Natural killer cell treated with Interleukin-12 subunit alpha and Interleukin-12 subunit beta and Interleukin-15 and Interleukin-18, amount 100 ng/mL, for 72 hours (primary cell): Measurements from ENCODE around the gene CD27. TPM values are rescaled to one million over a fixed set of nuclear protein-coding genes. Genes with fewer than 3 reads are reported as not detected.

Source experiments
- ATAC-seq, 2 donors: fragments of 150-1000 bp; cut with Tn5 transposase in 1 of 2; sonication (Bioruptor Pico), chemical (Tn5 transposase) in 1 of 2; 2 replicates each; pipeline ENCODE4 v1.10.0; 2021
- DNase-seq: peaks from one replicate; pipeline ENCODE4 v3.0.0; 2022; ENCODE audit warnings: low spot score
- H3K27ac Mint-ChIP-seq, 2 donors: 1 replicate in 1 of 2; 2 replicates in 1 of 2; pipeline ENCODE4 v1.8.0; 2022; ENCODE audit warnings: mixed read lengths in 2 of 2, mild to moderate bottlenecking in 1 of 2, moderate library complexity in 1 of 2
- H3K27me3 Mint-ChIP-seq, 2 donors: 1 replicate in 1 of 2; 2 replicates in 1 of 2; pipeline ENCODE4 v1.8.0; 2022; ENCODE audit warnings: mixed read lengths in 2 of 2
- H3K36me3 Mint-ChIP-seq: one replicate; pipeline ENCODE4 v1.8.0; 2022; ENCODE audit warnings: mixed read lengths
- H3K4me1 Mint-ChIP-seq, 2 donors: 1 replicate in 1 of 2; 2 replicates in 1 of 2; pipeline ENCODE4 v1.8.0; 2022; ENCODE audit warnings: low read depth in 2 of 2, mixed read lengths in 2 of 2, mild to moderate bottlenecking in 1 of 2
- H3K4me3 Mint-ChIP-seq: one replicate; pipeline ENCODE4 v1.8.0; 2022; ENCODE audit warnings: mixed read lengths
- H3K9me3 Mint-ChIP-seq: 2 replicates; pipeline ENCODE4 v1.8.0; 2022; ENCODE audit warnings: mixed read lengths
- total RNA-seq, 2 donors: library from RNA; stranded (reverse); gene quantifications; one replicate each; pipeline ENCODE4 v1.2.3, GENCODE V29; 2022

Gene CD27
- total RNA-seq: 1 to 10 TPM; 2.1 to 2.2 TPM

GRCh38 chr12:6444704-6445688, at the start of gene CD27:
TSS of gene CD27 (plus strand) at chr12:6444955. CDS start at chr12:6445096, 141 bp downstream.
- Mint-ChIP-seq H3K36me3 (no peaks in the 10 kb centered on the region), H3K27ac (peak within 1 kb of the TSS; percentile 68 to 82), H3K27me3 (no peaks in the 10 kb centered on the region), H3K4me3 (peak within 1 kb of the TSS; percentile 58), H3K4me1 (peaks cover 10 to 18% of the 10 kb centered on the region in 2 donors), H3K9me3 (no peaks in the 10 kb centered on the region)
- DNase-seq (no peak), ATAC-seq (no peak)

- Mint-ChIP-seq H3K27me3 (no peaks in the 10 kb centered on the region), H3K4me1 (no peaks in the 10 kb centered on the region), H3K4me3 (no peak overlapping the region)
Measured at GRCh38 chr12:6396031-6396430, 48.7 kb upstream of the CD27 start.

GRCh38 chr12:6399884-6400644, 44.7 kb upstream of the CD27 start:
- Mint-ChIP-seq H3K4me3 (no peak overlapping the region), H3K9me3 (no peaks in the 10 kb centered on the region), H3K36me3 (no peaks in the 10 kb centered on the region), H3K27ac (no peak overlapping the region), H3K27me3 (no peaks in the 10 kb centered on the region), H3K4me1 (no peaks in the 10 kb centered on the region)
- DNase-seq (no peak), ATAC-seq (no peak)

More at GRCh38 chr12:6396031-6396430, 48.7 kb upstream of the CD27 start:
- Mint-ChIP-seq H3K27ac (no peak overlapping the region), H3K36me3 (no peaks in the 10 kb centered on the region), H3K9me3 (no peaks in the 10 kb centered on the region)
- DNase-seq (no peak), ATAC-seq (no peak)

GRCh38 chr12:6404390-6404789, 40.4 kb upstream of the CD27 start:
- ATAC-seq: no peak
- H3K36me3 Mint-ChIP-seq: no peaks in the 10 kb centered on the region
- H3K4me1 Mint-ChIP-seq: no peaks in the 10 kb centered on the region
- no peak overlapping the region for H3K4me3 Mint-ChIP-seq
- H3K27me3 Mint-ChIP-seq: no peaks in the 10 kb centered on the region
- H3K27ac Mint-ChIP-seq: no peak overlapping the region
- H3K9me3 Mint-ChIP-seq: no peaks in the 10 kb centered on the region
- no peak for DNase-seq

GRCh38 chr12:6405963-6406362, 38.8 kb upstream of the CD27 start:
- H3K36me3 Mint-ChIP-seq: no peaks in the 10 kb centered on the region
- H3K27me3 Mint-ChIP-seq: no peaks in the 10 kb centered on the region
- no peak overlapping the region for H3K27ac Mint-ChIP-seq
- ATAC-seq (no peak), DNase-seq (no peak)
- no peaks in the 10 kb centered on the region for H3K4me1 Mint-ChIP-seq
- no peak overlapping the region for H3K4me3 Mint-ChIP-seq
- no peaks in the 10 kb centered on the region for H3K9me3 Mint-ChIP-seq

GRCh38 chr12:6407236-6407954, 37.4 kb upstream of the CD27 start:
- ATAC-seq: no peak
- DNase-seq: no peak
- H3K4me1 Mint-ChIP-seq: no peaks in the 10 kb centered on the region
- no peak overlapping the region for H3K27ac Mint-ChIP-seq
- H3K36me3 Mint-ChIP-seq: no peaks in the 10 kb centered on the region
- no peak overlapping the region for H3K4me3 Mint-ChIP-seq
- H3K9me3 Mint-ChIP-seq: no peaks in the 10 kb centered on the region
- no peaks in the 10 kb centered on the region for H3K27me3 Mint-ChIP-seq

GRCh38 chr12:6416596-6416995, 28.2 kb upstream of the CD27 start:
- H3K36me3 Mint-ChIP-seq: no peaks in the 10 kb centered on the region
- peaks cover 0 to 2% of the 10 kb centered on the region in 2 donors for H3K27me3 Mint-ChIP-seq
- H3K4me3 Mint-ChIP-seq: peak overlapping the region; percentile 28
- no peaks in the 10 kb centered on the region for H3K9me3 Mint-ChIP-seq
- H3K4me1 Mint-ChIP-seq: peaks cover 10 to 16% of the 10 kb centered on the region in 2 donors
- DNase-seq (peak; percentile 65), ATAC-seq (peak; percentile 87 to 92)
- H3K27ac Mint-ChIP-seq: peak overlapping the region; percentile 6 to 75

GRCh38 chr12:6418796-6419195, 26.0 kb upstream of the CD27 start:
- Mint-ChIP-seq H3K36me3 (no peaks in the 10 kb centered on the region), H3K27ac (no peak overlapping the region), H3K4me3 (no peak overlapping the region), H3K4me1 (peaks cover 14 to 21% of the 10 kb centered on the region in 2 donors), H3K27me3 (peaks cover 0 to 2% of the 10 kb centered on the region in 2 donors), H3K9me3 (no peaks in the 10 kb centered on the region)
- DNase-seq (no peak), ATAC-seq (no peak)

GRCh38 chr12:6420364-6420763, 24.4 kb upstream of the CD27 start:
- Mint-ChIP-seq H3K36me3 (no peaks in the 10 kb centered on the region), H3K4me3 (no peak overlapping the region), H3K27ac (no peak overlapping the region), H3K27me3 (peaks cover 0 to 2% of the 10 kb centered on the region in 2 donors), H3K4me1 (peaks cover 14 to 17% of the 10 kb centered on the region in 2 donors), H3K9me3 (no peaks in the 10 kb centered on the region)
- DNase-seq (no peak), ATAC-seq (no peak)

GRCh38 chr12:6423267-6424007, 21.3 kb upstream of the CD27 start:
- H3K4me1 Mint-ChIP-seq: peaks cover 16 to 26% of the 10 kb centered on the region in 2 donors
- no peak overlapping the region for H3K4me3 Mint-ChIP-seq
- ATAC-seq (peak; percentile 88 to 94), DNase-seq (peak; percentile 77)
- H3K9me3 Mint-ChIP-seq: no peaks in the 10 kb centered on the region
- no peaks in the 10 kb centered on the region for H3K36me3 Mint-ChIP-seq
- peak overlapping the region in 1 of 2 donors; percentile 65 for H3K27ac Mint-ChIP-seq
- no peaks in the 10 kb centered on the region for H3K27me3 Mint-ChIP-seq

- peak overlapping the region in 1 of 2 donors; percentile 65 for H3K27ac Mint-ChIP-seq
- no peaks in the 10 kb centered on the region for H3K27me3 Mint-ChIP-seq
Measured at GRCh38 chr12:6424008-6424347, 20.8 kb upstream of the CD27 start.

GRCh38 chr12:6424866-6425265, 19.9 kb upstream of the CD27 start:
- Mint-ChIP-seq H3K27me3 (no peaks in the 10 kb centered on the region), H3K4me1 (peaks cover 16 to 26% of the 10 kb centered on the region in 2 donors), H3K36me3 (no peaks in the 10 kb centered on the region), H3K9me3 (no peaks in the 10 kb centered on the region), H3K27ac (no peak overlapping the region), H3K4me3 (no peak overlapping the region)
- ATAC-seq (no peak), DNase-seq (no peak)

More at GRCh38 chr12:6424008-6424347, 20.8 kb upstream of the CD27 start:
- H3K4me3 Mint-ChIP-seq: no peak overlapping the region
- DNase-seq: no peak
- H3K36me3 Mint-ChIP-seq: no peaks in the 10 kb centered on the region
- ATAC-seq: no peak
- H3K9me3 Mint-ChIP-seq: no peaks in the 10 kb centered on the region
- H3K4me1 Mint-ChIP-seq: peaks cover 16 to 26% of the 10 kb centered on the region in 2 donors
